OCI-LY1 (cell line): ENCODE measurements around the gene BABAM2.

Experiments used
- H2AFZ ChIP-seq: fragments of 200-600 bp; sonication (generic), shearing (Covaris generic); 2 replicates; pipeline ENCODE4 v1.6.0; 2014; ENCODE audit warnings: antibody characterized with exemption, mild to moderate bottlenecking, low read length
- H3F3A ChIP-seq: fragments of 200-600 bp; sonication (generic), shearing (Covaris generic); 2 replicates; pipeline ENCODE4 v1.6.0; 2014; ENCODE audit warnings: mild to moderate bottlenecking, antibody characterized with exemption, low read length, moderate library complexity; ENCODE audit not compliant: insufficient read depth
- H3K27ac ChIP-seq: fragments of 200-600 bp; sonication (generic); 2 replicates; pipeline ENCODE4 v1.5.1; 2014; ENCODE audit warnings: low read length, mixed run types, mild to moderate bottlenecking, low read depth; ENCODE audit not compliant: poor library complexity, severe bottlenecking
- H3K27me3 ChIP-seq: fragments of 200-600 bp; sonication (generic); 2 replicates; pipeline ENCODE4 v1.6.0; 2014; ENCODE audit warnings: antibody characterized with exemption, mild to moderate bottlenecking, low read length, moderate library complexity; ENCODE audit not compliant: insufficient read depth
- H3K36me3 ChIP-seq: fragments of 200-600 bp; sonication (generic); 2 replicates; pipeline ENCODE4 v1.6.1; 2014; ENCODE audit warnings: mild to moderate bottlenecking, antibody characterized with exemption, low read length, moderate library complexity, mixed read lengths; ENCODE audit not compliant: insufficient read depth
- H3K4me1 ChIP-seq: fragments of 200-600 bp; sonication (generic); 2 replicates; pipeline ENCODE4 v1.5.1; 2014; ENCODE audit warnings: mild to moderate bottlenecking, low read length, moderate library complexity; ENCODE audit not compliant: insufficient read depth, severe bottlenecking
- H3K4me2 ChIP-seq: fragments of 200-600 bp; sonication (generic), shearing (Covaris generic); 2 replicates; pipeline ENCODE4 v1.6.1; 2014; ENCODE audit warnings: low read length
- H3K4me3 ChIP-seq: fragments of 200-600 bp; sonication (generic); 2 replicates; pipeline ENCODE4 v1.5.1; 2014; ENCODE audit warnings: low read length, low read depth, mild to moderate bottlenecking, mixed read lengths; ENCODE audit not compliant: poor library complexity, severe bottlenecking
- H3K79me2 ChIP-seq: fragments of 200-600 bp; shearing (Covaris generic); 2 replicates; pipeline ENCODE4 v1.6.1; 2016; ENCODE audit warnings: mixed run types, low read length, mixed read lengths; ENCODE audit not compliant: insufficient read depth
- H3K9ac ChIP-seq: fragments of 200-600 bp; sonication (generic), shearing (Covaris generic); 2 replicates; pipeline ENCODE4 v1.6.1; 2014; ENCODE audit warnings: mild to moderate bottlenecking, low read length, mixed read lengths
- H3K9me2 ChIP-seq: fragments of 200-600 bp; sonication (generic), shearing (Covaris generic); 2 replicates; pipeline ENCODE4 v1.6.1; 2014; ENCODE audit warnings: low read depth, mild to moderate bottlenecking, low read length, mixed read lengths
- H3K9me3 ChIP-seq: fragments of 200-600 bp; shearing (Covaris generic); 2 replicates; pipeline ENCODE4 v1.6.1; 2014; ENCODE audit warnings: low read length, mixed read lengths
- H4K20me1 ChIP-seq: fragments of 200-600 bp; sonication (generic), shearing (Covaris generic); 2 replicates; pipeline ENCODE4 v1.6.0; 2016; ENCODE audit warnings: mild to moderate bottlenecking, low read length; ENCODE audit not compliant: insufficient read depth
- CTCF ChIP-seq: fragments of 200-600 bp; sonication (generic), shearing (Covaris generic); IDR thresholded peaks from 2 replicates; pipeline ENCODE4 v1.5.1; 2017; ENCODE audit warnings: mild to moderate bottlenecking, antibody characterized with exemption, low read length, moderate library complexity, mixed read lengths
- EZH2 ChIP-seq: fragments of 200-600 bp; sonication (generic), shearing (Covaris generic); IDR thresholded peaks from 2 replicates; pipeline ENCODE4 v1.8.0; 2017; ENCODE audit warnings: borderline replicate concordance, mixed run types, mild to moderate bottlenecking, antibody characterized with exemption, low read length, moderate library complexity, mixed read lengths

Gene BABAM2

GRCh38 chr2:28340312-28341202, 450.0 kb downstream of the BABAM2 start:
- H3K9ac ChIP-seq: no peak overlapping the region
- H3K4me2 ChIP-seq: no peak overlapping the region
- no peaks in the 10 kb centered on the region for H3K4me1 ChIP-seq
- H3K36me3 ChIP-seq: no peaks in the 10 kb centered on the region
- H3K27me3 ChIP-seq: no peaks in the 10 kb centered on the region
- no peaks in the 10 kb centered on the region for H3F3A ChIP-seq
- no peaks in the 10 kb centered on the region for H3K9me2 ChIP-seq
- H3K9me3 ChIP-seq: no peaks in the 10 kb centered on the region
- TF ChIP-seq EZH2 (no peak), CTCF (no peak)
- no peaks in the 10 kb centered on the region for H3K79me2 ChIP-seq
- no peak overlapping the region for H2AFZ ChIP-seq
- H4K20me1 ChIP-seq: no peaks in the 10 kb centered on the region
- H3K4me3 ChIP-seq: no peak overlapping the region
- no peak overlapping the region for H3K27ac ChIP-seq

- Histone ChIP-seq H3K9ac (no peak overlapping the region), H3K9me2 (no peaks in the 10 kb centered on the region), H3K27me3 (no peaks in the 10 kb centered on the region), H3K4me1 (no peaks in the 10 kb centered on the region), H3K4me2 (no peak overlapping the region), H3K79me2 (no peaks in the 10 kb centered on the region), H2AFZ (no peak overlapping the region), H4K20me1 (no peaks in the 10 kb centered on the region), H3K9me3 (no peaks in the 10 kb centered on the region), H3K27ac (no peak overlapping the region), H3F3A (no peaks in the 10 kb centered on the region), H3K36me3 (no peaks in the 10 kb centered on the region), H3K4me3 (no peak overlapping the region)
- TF ChIP-seq EZH2 (no peak), CTCF (no peak)
Measured at GRCh38 chr2:28341208-28341891, 450.8 kb downstream of the BABAM2 start.

- Histone ChIP-seq H3K4me2 (no peak overlapping the region), H3K27ac (no peak overlapping the region), H3K4me1 (no peaks in the 10 kb centered on the region), H2AFZ (no peak overlapping the region), H3K9ac (no peak overlapping the region), H3K27me3 (no peaks in the 10 kb centered on the region), H3K9me3 (no peaks in the 10 kb centered on the region), H4K20me1 (no peaks in the 10 kb centered on the region), H3K9me2 (no peaks in the 10 kb centered on the region), H3F3A (no peaks in the 10 kb centered on the region), H3K79me2 (no peaks in the 10 kb centered on the region), H3K4me3 (no peak overlapping the region), H3K36me3 (no peaks in the 10 kb centered on the region)
- no peak for TF ChIP-seq CTCF
- no peak for TF ChIP-seq EZH2
Measured at GRCh38 chr2:28342081-28342967, 451.8 kb downstream of the BABAM2 start.
